SK-N-SH (cell line): ENCODE results near the gene SLC19A3. TPM values are rescaled to one million over a fixed set of nuclear protein-coding genes. Genes with fewer than 3 reads are reported as not detected.

Experiments
- CTCF ChIA-PET: fragments of 300-600, 350-600 bp; formaldehyde crosslinking; extraction: SDS; loops from one replicate; lab custom pipeline; 2021; lab: Yijun Ruan, JAX
- POLR2A ChIA-PET: fragments of 350-600 bp; sonication (Branson Sonifier 250); formaldehyde crosslinking; extraction: SDS; loops from one replicate; lab custom pipeline; 2020; ENCODE audit warnings: antibody characterized with exemption, inconsistent platforms; lab: Yijun Ruan, JAX
- DNase-seq: peaks from one replicate; pipeline ENCODE4 v3.0.0; 2012
- H2AFZ ChIP-seq: fragments of 200-600 bp; sonication (generic); 2 replicates; pipeline ENCODE4 v1.8.1; 2016; ENCODE audit warnings: antibody characterized with exemption, mild to moderate bottlenecking, low read depth
- H3F3A ChIP-seq: fragments of 200-600 bp; sonication (generic); replicated peaks from 2 replicates; pipeline ENCODE3; 2016; ENCODE audit warnings: antibody characterized with exemption, mild to moderate bottlenecking; ENCODE audit not compliant: insufficient read depth
- H3K27ac ChIP-seq, 2 experiments: fragments of 200-500 bp in 1 of 2; fragments of 200-600 bp in 1 of 2; sonication (Bioruptor generic) in 1 of 2; sonication (generic), shearing (Covaris generic) in 1 of 2; 2 replicates each; pipeline versions ENCODE4 v1.5.1 to v1.6.1; 2014 to 2016; ENCODE audit warnings: low read depth in 2 of 2, inconsistent platforms in 1 of 2, low read length in 1 of 2, mild to moderate bottlenecking in 1 of 2, mixed read lengths in 1 of 2
- H3K27me3 ChIP-seq: fragments of 200-600 bp; sonication (generic), shearing (Covaris generic); 2 replicates; pipeline ENCODE4 v1.6.1; 2016; ENCODE audit warnings: mixed run types; ENCODE audit not compliant: insufficient read depth
- H3K36me3 ChIP-seq, 2 experiments: fragments of 200-500 bp in 1 of 2; fragments of 200-600 bp in 1 of 2; sonication (Bioruptor generic) in 1 of 2; sonication (generic) in 1 of 2; replicated peaks in 1 of 2; 2 replicates each; pipeline versions ENCODE3 to v1.5.1; 2014 to 2016; ENCODE audit warnings: low read length in 1 of 2, mild to moderate bottlenecking in 1 of 2; ENCODE audit not compliant: insufficient read depth in 2 of 2, control insufficient read depth in 1 of 2
- H3K4me1 ChIP-seq, 2 experiments: fragments of 200-500 bp in 1 of 2; fragments of 200-600 bp in 1 of 2; sonication (Bioruptor generic) in 1 of 2; sonication (generic), shearing (Covaris generic) in 1 of 2; 2 replicates each; pipeline versions ENCODE4 v1.5.1 to v1.6.1; 2014 to 2016; ENCODE audit warnings: low read depth in 1 of 2, low read length in 1 of 2, mixed run types in 1 of 2; ENCODE audit not compliant: insufficient read depth in 2 of 2, control insufficient read depth in 1 of 2
- H3K4me2 ChIP-seq: fragments of 200-600 bp; sonication (generic), shearing (Covaris generic); 2 replicates; pipeline ENCODE4 v1.6.1; 2017; ENCODE audit warnings: mixed run types
- H3K4me3 ChIP-seq, 2 experiments: fragments of 200-500 bp in 1 of 2; fragments of 200-600 bp in 1 of 2; sonication (Bioruptor generic) in 1 of 2; sonication (generic), shearing (Covaris generic) in 1 of 2; 2 replicates each; pipeline versions ENCODE4 v1.5.1 to v1.8.1; 2014 to 2016; ENCODE audit warnings: low read depth in 2 of 2, inconsistent platforms in 1 of 2, low read length in 1 of 2, mild to moderate bottlenecking in 1 of 2, mixed read lengths in 1 of 2, moderate library complexity in 1 of 2
- H3K79me2 ChIP-seq: fragments of 200-600 bp; sonication (generic); 2 replicates; pipeline ENCODE4 v1.8.1; 2017; ENCODE audit warnings: mild to moderate bottlenecking; ENCODE audit not compliant: insufficient read depth
- H3K9ac ChIP-seq: fragments of 200-600 bp; sonication (generic); 2 replicates; pipeline ENCODE4 v1.6.1; 2017; ENCODE audit warnings: mixed run types
- H3K9me2 ChIP-seq: fragments of 200-600 bp; sonication (generic); 2 replicates; pipeline ENCODE4 v1.6.1; 2017; ENCODE audit warnings: mixed run types
- H3K9me3 ChIP-seq: fragments of 200-600 bp; sonication (generic); 2 replicates; pipeline ENCODE4 v1.6.1; 2017; ENCODE audit warnings: mixed run types, mild to moderate bottlenecking, moderate library complexity
- H4K20me1 ChIP-seq: fragments of 200-600 bp; sonication (generic); 2 replicates; pipeline ENCODE4 v1.6.1; 2017; ENCODE audit warnings: mild to moderate bottlenecking, mixed run types; ENCODE audit not compliant: insufficient read depth
- CTCF ChIP-seq: fragments of 200-600 bp; sonication (generic); IDR thresholded peaks from 2 replicates; pipeline ENCODE4 v1.6.1; 2017; ENCODE audit warnings: antibody characterized with exemption, mild to moderate bottlenecking, moderate library complexity
- MEF2A ChIP-seq: IDR thresholded peaks from 2 replicates; pipeline ENCODE4 v1.4.0; 2012; ENCODE audit warnings: low read depth, borderline replicate concordance
- MXI1 ChIP-seq: IDR thresholded peaks from 2 replicates; pipeline ENCODE4 v1.6.1; 2012; ENCODE audit warnings: mild to moderate bottlenecking, low read depth, low read length, improper control_type of control experiment
- NFIC ChIP-seq: IDR thresholded peaks from 2 replicates; pipeline ENCODE4 v1.4.0; 2012; ENCODE audit warnings: borderline replicate concordance
- RAD21 ChIP-seq: IDR thresholded peaks from 2 replicates; pipeline ENCODE4 v1.6.1; 2012; ENCODE audit warnings: mild to moderate bottlenecking, low read length
- RFX5 ChIP-seq: IDR thresholded peaks from 2 replicates; pipeline ENCODE4 v1.6.1; 2012; ENCODE audit warnings: mild to moderate bottlenecking, improper control_type of control experiment, low read length
- SMC3 ChIP-seq: IDR thresholded peaks from 2 replicates; pipeline ENCODE4 v1.6.1; 2012; ENCODE audit warnings: low read depth, low read length, improper control_type of control experiment
- YY1 ChIP-seq: IDR thresholded peaks from 2 replicates; pipeline ENCODE4 v1.4.0; 2012; ENCODE audit warnings: low read depth, mild to moderate bottlenecking
- WGBS: methylation state at CpG from one replicate; pipeline ENCODE4 v1.1.6; 2017; ENCODE audit warnings: low lambda C conversion rate; 5-methylcytosine and 5-hydroxymethylcytosine counted together
- polyA plus RNA-seq, 3 experiments: library from polyadenylated mRNA; depleted of rRNA; stranded (reverse); fragments of >200 nt; gene quantifications; 2 replicates each; pipeline ENCODE4 v1.2.3, GENCODE V29; 2012

The SLC19A3 gene
- 0.02 and 0.13 TPM in 2 replicates for polyA plus RNA-seq (2012; rRNA removed)
- 0.06 and 0.12 TPM in 2 replicates for polyA plus RNA-seq (2012; cell fraction: cytosol; rRNA removed)
- 0.06 TPM in 1 of 2 replicates, not detected in the other for polyA plus RNA-seq (2012; cell fraction: nucleus; rRNA removed)

GRCh38 chr2:227717687-227718567, at the start of gene SLC19A3:
SLC19A3 (minus strand) TSS chr2:227718028; CDS start chr2:227702318, 15,710 bp downstream.
- DNase-seq = peak; percentile 86
- no peaks in the 10 kb centered on the region for H4K20me1 ChIP-seq
- H3K36me3 ChIP-seq = no peaks in the 10 kb centered on the region
- peaks cover 31% of the 10 kb centered on the region; the same call in 1 of the 2 replicates for H3K27me3 ChIP-seq
- peak within 1 kb of the TSS; percentile 47 to 64 for H3K4me3 ChIP-seq
- H3F3A ChIP-seq = no peaks in the 10 kb centered on the region
- peak within 1 kb of the TSS; percentile 78 for H3K4me2 ChIP-seq
- no peak within 1 kb of the TSS for H3K9ac ChIP-seq
- WGBS = 7% methylated on average over 18 of the region's 35 CpGs
- CTCF ChIA-PET = interaction anchor here (0.7 kb wide), 1 partner anchor 149 kb away, joined by 3 read pairs; no protein-coding TSS in a partner anchor
- peak within 1 kb of the TSS; percentile 85 for H2AFZ ChIP-seq
- TF ChIP-seq SMC3 (no peak), MXI1 (peak; percentile 28; the same call in 1 of the 2 replicates), NFIC (peak; percentile 47), CTCF (0 out of 2 replicates have a peak, but pooled peaks have one; percentile 13)
- H3K9me2 ChIP-seq = no peaks in the 10 kb centered on the region
- POLR2A ChIA-PET = no interaction called here
- H3K4me1 ChIP-seq = peaks cover 3 to 4% of the 10 kb centered on the region in 2 experiments; a peak in 1 of 4 replicates
- H3K27ac ChIP-seq = no peak within 1 kb of the TSS
- H3K79me2 ChIP-seq = no peaks in the 10 kb centered on the region
- no peaks in the 10 kb centered on the region for H3K9me3 ChIP-seq

GRCh38 chr2:227766373-227766883, 48.6 kb upstream of the SLC19A3 start:
- ChIA-PET CTCF (interaction anchor here (0.6 to 4.6 kb wide), 41 partner anchors 10 to 636 kb away, joined by 3 to 59 read pairs (median 4); no protein-coding TSS in a partner anchor), POLR2A (no interaction called here)
- 16% methylated on average over 9 of the region's 11 CpGs for WGBS
- Histone ChIP-seq H3K9me2 (no peaks in the 10 kb centered on the region), H4K20me1 (no peaks in the 10 kb centered on the region), H3F3A (peaks cover 4% of the 10 kb centered on the region), H3K27me3 (no peaks in the 10 kb centered on the region), H3K9me3 (no peaks in the 10 kb centered on the region), H3K4me1 (no peaks in the 10 kb centered on the region; a peak in 1 of 4 replicates), H2AFZ (peak overlapping the region; percentile 67; the same call in 1 of the 2 replicates), H3K4me3 (no peak overlapping the region; a peak in 1 of 4 replicates), H3K9ac (no peak overlapping the region), H3K27ac (no peak overlapping the region), H3K4me2 (no peak overlapping the region), H3K36me3 (no peaks in the 10 kb centered on the region), H3K79me2 (no peaks in the 10 kb centered on the region)
- DNase-seq = peak; percentile 86
- TF ChIP-seq RAD21 (peak; percentile 95), SMC3 (peak; percentile 97), YY1 (no peak; the same call in 1 of the 2 replicates), CTCF (peak; percentile 89), RFX5 (0 out of 2 replicates have a peak, but pooled peaks have one; percentile 57), MEF2A (no peak)
